GM21529 (cell line): ENCODE data around the gene TMEM127.
"Not testable (repeated sequence)": the region's sequence is repeated elsewhere in the genome, so short reads cannot be mapped to it uniquely, and the experiment has no call there.

Experiments used
- ATAC-seq: cut with Tn5 transposase; IDR thresholded peaks from one replicate; pipeline ENCODE4 v1.9.1; 2021; ENCODE audit not compliant: unreplicated experiment

TMEM127 gene

GRCh38 chr2:96265840-96266679, at the start of gene TMEM127, which contains the start of gene CIAO1:
Gene TMEM127, minus strand, starts transcription at chr2:96265997. Its CDS starts 616 bp downstream, at chr2:96265381.
Gene CIAO1, plus strand, starts transcription at chr2:96266225. Its CDS starts 126 bp downstream, at chr2:96266351.
- peak; percentile 93 for ATAC-seq

DNA sequence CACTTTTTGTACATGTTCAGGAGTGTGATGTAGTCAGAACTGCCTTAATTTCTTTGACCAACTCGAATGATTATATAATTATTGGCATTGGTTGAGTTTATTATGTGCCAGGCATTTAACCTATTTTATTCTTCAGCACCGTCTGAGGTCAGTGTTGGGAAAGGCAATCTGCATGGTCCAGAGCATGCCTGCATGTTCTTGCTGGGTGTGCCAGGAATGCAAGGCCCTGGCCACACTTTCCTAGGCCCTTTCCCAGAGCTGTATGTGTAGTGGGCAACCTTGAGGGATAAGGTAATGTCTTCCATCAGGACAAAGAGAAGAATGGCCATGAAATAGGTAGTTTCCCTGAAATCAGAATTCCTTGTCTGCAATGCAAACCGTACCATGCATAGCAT, 49.2 kb upstream of the TMEM127 start:
- no peak for ATAC-seq

DNA sequence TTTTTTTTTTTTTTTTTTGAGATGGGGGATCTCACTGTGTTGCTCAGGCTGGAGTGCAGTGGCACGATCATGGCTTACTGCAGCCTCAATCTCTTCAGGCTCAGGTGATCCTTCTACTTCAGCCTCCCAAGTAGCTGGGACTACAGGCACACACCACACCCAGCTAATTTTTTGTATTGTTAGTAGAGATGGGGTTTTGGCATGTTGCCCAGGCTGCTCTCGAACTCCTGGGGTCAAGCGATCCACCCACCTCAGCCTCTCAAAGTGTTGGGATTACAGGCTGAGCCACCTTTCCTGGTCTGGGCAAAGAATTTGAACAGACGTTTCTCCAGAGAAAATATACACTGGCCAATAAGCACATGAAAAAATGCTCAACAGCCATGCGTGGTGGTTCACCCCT, 42.5 kb upstream of the TMEM127 start:
- no peak for ATAC-seq

- no peak for ATAC-seq
Observed at GRCh38 chr2:96306370-96306769, 40.6 kb upstream of the TMEM127 start.

DNA sequence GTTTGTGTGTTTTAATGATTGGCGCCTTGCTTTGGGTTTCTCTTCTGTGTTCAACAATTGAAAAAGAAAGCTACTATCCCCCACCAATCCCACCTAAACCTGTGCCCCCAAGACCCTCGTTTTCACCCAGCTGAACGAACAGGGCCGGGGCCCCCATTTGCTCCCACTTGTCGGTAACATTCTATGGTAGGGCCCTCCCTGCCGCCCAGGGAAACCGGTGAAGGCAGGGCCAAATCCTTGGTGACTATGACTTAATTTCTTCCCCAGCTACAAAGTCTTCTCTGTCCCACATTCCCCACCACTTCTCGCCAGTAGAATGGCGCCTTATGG, 40.1 kb upstream of the TMEM127 start:
- no peak for ATAC-seq

- peak; percentile 87 for ATAC-seq
Observed at GRCh38 chr2:96305091-96305978, 39.5 kb upstream of the TMEM127 start, which contains the start of gene SNRNP200. Gene SNRNP200, minus strand, starts transcription at chr2:96305546. Its CDS starts 109 bp downstream, at chr2:96305437.

- ATAC-seq: no peak
Observed at GRCh38 chr2:96304606-96305005, 38.8 kb upstream of the TMEM127 start.

DNA sequence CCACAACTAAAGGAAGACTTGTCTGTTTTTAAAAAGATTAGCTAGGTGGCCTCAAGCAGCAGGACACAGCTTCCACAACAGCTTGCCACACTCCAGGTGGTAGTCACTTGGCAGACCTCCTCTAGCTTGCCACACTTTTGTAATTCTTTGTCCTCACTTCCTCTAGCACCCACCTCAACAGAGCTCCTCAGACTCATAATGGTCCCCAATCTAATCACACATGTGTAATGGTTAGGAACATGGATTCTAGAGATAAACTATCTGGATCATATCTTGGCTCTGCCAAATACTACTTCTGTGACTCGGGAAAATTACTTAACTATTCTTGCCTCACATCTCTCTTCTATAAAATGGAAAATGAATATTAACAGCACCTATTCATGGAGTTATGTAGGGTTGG, 36.1 kb upstream of the TMEM127 start:
- ATAC-seq: no peak

DNA sequence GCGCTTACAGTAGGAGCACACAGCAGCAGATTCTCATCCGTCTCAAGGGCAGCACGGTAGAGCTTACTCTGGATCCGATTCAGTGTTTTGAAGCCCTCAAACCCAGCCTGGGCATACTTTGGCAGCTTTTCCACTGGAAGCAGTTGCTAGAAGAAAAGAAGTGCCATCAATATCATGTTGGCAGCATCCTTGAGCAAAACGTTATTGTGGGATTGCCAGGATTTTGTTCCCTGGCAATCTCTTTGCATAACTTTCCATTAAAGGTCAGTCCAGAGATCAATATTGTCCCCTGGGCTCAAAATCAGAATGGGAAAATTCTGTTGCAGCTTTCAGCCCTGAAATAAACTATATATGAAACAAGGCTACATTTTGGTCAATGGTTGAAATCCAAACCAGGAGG, 31.1 kb upstream of the TMEM127 start:
- ATAC-seq: no peak

DNA sequence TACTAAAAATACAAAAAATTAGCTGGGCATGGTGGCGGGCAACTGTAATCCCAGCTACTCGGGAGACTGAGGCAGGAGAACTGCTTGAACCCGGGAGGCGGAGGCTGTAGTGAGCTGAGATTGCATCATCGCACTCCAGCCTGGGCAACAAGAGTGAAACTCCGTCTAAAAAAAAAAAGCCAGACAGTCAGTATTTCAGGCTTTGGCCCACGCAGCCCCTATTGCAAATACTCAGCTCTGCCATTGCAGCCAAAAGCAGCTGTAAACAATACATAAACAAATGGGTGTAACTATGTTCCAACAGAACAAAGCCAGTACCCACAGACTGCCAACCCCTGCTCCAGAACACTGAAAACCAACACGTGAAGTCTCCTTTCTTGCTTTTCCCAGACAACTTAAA, 28.5 kb upstream of the TMEM127 start:
- ATAC-seq: not testable (repeated sequence)

DNA sequence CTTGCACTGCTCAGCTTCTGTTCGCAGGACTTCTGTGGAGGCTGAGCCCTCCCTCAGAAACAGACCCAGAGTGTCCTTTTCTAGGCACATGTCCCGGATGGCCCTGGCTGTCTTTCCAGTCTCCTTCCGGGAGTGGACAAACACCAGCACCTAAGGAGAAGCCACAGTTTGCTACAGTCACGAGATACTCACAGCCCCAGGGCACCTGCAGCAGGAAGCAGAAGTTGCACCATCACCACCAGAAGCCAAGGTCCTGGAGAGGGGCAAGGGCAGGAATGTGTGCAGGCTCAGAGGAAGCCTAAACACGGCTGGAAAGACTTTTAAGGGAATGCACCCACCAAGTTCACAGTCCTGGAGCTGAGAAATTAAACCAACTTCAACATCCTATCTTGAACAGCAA, 26.0 kb upstream of the TMEM127 start:
- ATAC-seq: no peak

DNA sequence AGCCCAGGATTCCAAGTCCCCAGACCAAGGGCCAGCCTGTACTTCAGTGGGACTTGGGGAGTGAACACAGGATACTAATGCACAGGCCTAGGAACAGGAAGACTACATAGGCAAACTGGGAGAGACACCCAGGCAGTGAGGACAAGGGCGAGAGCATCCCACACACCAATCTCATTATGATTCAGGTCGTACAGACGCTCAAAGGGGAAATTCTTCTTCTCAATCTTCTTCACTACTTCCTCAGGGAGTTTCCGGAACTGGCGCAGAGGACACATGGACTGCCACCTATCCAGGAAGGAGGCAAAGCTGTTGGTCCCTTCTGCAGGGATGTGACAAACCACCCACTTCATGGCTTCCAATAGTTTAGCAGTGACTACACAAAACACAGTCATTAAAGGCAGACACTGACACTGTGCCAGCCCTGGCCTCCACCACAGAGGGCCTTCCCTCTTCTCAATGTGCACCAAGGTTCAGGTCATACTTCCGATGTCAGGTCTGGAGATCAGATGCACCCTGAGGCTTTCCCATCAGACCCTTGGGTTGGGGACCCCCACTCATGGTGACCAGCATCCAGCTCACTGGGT, 21.6 kb upstream of the TMEM127 start:
- ATAC-seq: no peak

- ATAC-seq: no peak
Observed at GRCh38 chr2:96276787-96277499, 11.1 kb upstream of the TMEM127 start.

DNA sequence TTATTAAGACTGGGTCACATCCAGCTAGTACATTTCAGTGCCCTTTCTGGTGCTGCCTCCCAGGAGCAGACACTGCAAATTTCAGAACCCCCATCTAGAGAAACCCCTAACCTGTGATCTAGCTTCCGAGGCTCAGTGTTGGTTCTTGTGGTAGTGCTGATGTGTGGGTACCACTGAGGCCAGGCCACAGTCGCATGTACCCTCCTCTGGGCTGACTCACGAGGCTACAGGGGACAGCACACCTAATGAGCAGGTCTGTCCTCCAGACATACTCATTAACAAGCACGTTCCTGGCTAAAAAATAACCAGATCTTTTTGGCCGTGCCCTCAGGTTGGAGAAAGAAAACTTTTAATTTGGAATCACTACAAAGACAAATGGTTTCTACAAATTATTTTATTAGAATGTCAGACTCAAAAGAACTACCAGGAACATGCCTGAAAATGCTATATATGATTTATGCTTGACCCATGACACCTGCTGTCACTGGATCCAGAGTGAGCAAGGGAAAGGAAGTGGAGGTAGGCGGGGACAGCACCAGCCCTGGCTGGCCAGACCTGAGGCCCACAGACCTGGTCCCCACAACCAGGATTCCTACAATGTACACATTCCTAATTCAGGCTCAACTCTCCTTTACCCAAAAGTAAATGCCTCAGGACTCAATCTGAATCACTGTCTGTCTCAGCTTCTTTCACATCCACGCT, 8.7 kb upstream of the TMEM127 start:
- ATAC-seq: no peak

- no peak for ATAC-seq
Observed at GRCh38 chr2:96273763-96274162, 8.0 kb upstream of the TMEM127 start.

DNA sequence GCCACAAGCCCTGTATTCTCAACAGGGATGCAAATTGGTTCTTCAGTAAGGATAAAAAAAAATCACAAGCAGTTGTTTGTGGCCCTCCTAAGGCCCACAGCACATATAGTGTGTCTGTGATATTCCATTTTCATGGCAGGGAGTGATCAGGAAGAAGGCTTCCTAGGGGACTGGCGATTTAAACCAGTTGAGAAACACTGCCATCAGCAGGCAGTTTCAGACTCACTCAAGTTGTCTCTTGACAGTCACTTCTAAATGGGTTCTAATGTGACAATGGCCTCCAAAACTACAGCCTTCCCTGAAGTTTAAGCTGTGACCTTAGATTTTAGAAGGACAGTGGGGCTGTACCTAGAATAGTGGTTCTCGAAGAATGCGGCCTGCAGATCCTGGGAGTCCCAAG, 6.2 kb upstream of the TMEM127 start:
- ATAC-seq: no peak

DNA sequence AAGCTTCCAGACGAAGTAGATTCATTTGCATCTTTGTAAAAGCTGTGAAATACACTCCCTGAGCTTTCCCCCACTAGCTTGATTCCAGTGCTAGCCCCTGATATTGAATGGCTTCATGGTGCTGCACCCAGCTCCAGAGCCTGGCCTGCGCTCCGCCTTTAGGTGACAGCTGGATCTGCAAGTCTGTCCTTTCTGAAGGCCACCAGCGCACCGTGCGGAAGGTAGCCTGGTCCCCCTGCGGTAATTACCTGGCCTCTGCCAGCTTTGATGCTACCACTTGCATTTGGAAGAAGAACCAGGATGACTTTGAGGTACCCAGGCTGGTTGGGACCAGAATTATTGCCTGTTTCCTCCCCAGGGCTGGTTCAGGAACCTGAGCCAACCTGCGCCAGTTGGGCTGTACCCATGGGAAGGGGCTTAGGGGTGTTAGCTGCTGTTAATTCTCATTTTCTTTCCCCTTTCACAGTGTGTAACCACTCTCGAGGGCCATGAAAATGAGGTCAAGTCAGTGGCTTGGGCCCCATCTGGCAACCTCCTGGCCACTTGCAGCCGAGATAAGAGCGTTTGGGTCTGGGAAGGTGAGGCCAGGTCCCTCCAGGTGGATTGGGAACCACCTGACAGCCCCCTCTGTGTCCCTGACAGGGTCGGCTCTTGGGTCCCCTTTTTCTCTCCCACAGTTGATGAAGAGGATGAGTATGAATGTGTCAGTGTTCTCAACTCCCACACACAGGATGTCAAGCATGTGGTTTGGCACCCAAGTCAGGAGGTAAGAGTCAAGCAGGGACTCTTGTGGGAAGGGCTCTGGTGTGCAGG, 1.6 kb upstream of the TMEM127 start:
- ATAC-seq: no peak

DNA sequence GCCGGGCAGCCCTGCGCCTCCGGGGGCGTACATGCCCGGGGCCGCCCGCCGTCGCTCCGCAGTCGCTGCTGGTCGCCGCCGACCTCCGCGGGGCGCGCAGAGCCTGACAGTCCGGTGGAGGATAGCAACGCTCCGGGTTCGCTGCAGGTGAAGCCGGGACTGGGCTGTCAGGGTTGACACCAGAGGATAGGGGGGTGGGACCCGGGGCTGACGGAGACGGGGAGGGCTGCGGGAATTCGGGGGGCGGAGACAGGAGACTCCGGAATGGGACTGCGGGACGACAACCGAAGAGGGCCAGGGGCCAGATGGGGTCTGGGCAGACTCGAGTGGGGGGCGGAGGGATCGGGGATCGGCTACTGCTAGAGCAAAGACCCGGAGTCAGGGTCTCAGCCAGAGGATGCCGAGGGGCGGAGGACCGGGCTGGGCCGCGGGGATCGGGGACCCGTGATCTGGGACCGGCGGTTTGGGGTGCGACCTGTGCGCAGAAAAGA, 403 bp downstream of the TMEM127 start:
- peak; percentile 15 for ATAC-seq

DNA sequence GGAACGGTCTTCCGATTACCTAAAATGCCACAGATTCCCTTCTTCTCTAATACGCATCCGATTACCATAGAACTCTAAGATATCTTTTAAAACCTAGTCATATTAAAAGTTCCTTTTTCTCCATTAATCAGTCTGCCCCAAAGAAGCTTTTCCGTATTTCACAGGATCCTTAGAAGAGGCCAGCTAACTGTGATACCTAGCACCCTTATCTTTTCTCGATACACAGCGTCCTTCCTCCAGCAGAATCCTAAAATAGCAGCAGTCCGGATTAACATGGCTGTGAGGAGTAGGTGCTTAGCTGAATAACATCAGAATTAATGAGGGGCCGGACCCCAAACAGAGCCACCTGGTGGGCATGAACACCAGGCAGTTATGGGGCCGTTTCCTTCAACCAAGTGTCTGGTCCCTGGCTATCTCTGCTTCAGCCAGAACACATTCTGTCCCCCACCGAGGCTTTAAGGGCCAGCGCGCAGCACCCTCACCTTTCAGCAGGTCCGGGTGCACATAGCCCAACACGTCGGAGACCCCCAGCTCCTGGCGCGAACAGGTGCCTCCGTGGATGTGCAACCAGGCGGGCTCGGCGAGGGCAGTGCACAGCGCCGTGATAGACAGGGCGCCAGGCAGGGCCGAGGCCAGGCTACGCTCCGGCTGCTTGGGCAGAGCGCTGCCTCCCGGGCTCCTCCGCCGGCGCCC, 995 bp downstream of the TMEM127 start:
- ATAC-seq: no peak
